GM19238 (cell line): ENCODE data around the gene CEP290.
"Not testable (repeated sequence)": the region's sequence is repeated elsewhere in the genome, so short reads cannot be mapped to it uniquely, and the experiment has no call there.

Experiments used
- DNase-seq: peaks from one replicate; pipeline ENCODE4 v3.0.0; 2011; ENCODE audit warnings: low spot score; ENCODE audit not compliant: insufficient read length

CEP290 gene

DNA sequence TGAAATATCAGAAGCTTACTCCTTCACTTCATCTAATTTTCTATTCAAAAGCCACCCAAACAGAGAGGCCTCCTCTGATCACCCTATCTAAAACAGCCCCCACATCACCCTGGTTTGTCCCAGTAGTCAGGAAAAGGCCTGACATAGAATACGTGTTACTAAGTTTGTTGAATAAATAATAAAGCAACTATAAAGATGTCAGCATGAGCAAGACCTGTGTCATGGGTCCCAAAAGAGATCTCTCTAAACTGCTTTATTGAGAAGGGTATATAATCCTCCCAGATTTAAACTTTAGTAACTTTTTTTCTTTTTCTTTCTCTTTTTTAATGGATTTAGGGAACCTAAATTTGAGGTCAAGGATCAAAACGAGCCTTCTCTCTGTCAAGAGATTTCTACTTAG is 85.3 kb downstream of the CEP290 start:
- DNase-seq: no peak

DNA sequence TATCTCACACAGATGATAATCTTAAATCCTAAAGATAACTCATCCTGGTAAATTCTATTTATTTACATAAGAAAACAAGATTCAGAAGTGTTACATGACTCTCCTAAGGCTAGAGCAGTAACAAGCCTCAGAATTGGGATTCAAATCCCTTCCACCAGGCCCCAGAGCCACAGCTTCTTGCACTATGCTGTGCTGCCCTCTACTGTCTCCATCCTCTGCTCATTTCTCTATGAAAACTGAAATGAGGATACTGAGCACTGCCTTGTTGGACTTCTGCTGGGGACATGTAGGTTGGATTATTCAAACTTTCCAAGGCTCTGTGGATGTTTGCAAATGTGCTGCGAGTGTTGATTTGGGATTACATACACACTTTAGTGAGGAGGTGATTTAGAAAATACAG is 89.2 kb downstream of the CEP290 start:
- DNase-seq: no peak

DNA sequence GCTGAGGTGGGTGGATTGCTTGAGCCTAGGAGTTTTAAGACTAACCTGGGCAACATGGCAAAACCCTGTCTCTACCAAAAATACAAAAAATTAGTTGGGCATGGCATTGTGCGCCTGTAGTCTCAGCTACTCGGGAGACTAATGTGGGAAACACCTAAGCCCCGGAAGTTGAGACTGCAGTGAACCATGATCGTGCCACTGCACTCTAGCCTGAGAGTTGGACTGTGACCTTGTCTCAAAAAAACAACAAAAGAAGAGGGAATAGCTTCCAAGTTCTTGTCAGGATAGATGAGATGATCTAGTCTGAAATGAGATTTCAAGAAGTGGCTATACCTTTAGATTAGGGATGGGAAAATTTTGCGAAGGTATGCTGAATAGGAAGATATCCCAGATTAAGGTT is 97.9 kb downstream of the CEP290 start:
- DNase-seq: no peak

DNA sequence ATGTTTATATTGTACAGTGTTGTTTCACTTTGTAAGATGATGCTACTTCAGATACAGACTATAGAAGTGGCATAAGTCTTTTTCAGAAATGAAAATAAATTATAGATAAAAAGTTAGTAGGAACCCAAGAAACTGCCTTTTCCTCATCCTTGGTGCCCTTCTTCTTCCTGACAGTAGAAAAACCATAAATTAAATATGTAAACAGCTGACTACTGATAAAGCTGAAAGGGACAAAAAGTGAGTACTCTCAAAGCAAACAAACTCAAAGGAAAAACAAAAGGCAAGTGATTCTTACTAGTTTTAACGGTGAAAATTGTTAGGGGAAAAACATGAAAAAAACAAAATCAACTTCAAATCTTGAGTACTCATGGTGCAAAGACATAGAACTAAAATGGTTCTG is 104.1 kb downstream of the CEP290 start:
- no peak for DNase-seq

DNA sequence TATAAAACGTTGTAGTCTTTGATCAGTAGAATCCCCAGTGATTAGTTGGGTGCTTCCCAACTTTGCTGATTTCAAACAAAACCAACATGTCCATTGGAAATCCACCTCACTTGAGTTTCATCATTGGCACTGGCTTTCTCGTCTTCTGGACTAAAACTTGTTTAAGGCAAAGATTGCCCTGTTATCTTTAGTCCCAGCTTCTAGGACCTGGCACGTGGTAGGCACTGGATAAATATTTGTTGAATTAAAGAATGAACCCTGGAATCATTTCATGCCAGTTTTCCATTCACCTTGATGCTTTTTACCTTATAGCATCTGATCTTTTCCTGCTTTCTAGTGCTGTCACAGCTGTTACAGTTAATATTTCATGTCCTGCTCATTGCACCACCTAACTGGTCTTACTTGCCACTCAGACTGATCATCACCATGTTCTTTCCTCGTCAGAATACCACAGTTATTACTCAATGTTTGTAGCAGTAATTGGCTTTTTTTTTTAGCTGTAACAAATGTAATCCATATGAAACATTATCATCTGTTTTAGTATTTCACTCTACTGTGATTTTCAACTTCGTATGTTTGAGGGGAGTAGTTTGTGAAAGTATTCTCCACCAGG is 105.4 kb downstream of the CEP290 start:
- DNase-seq: no peak

DNA sequence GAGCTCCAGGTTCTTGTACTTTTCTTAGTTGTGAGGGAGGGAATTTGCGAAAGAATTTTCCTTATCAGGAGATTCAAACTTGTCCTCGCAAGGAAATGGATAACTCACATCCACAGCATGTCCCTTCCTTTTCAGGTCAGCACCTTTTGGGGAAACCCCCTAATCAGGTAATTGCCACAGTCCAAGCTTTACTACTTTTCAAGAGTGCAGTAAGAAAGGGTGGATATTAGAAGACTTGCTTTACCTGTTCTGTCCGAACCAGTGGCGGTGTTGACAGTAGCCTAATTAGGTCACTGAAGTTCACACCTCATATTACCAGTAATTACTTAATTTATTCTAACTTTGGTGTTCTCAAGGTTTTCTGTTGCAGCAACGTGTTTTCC is 106.0 kb downstream of the CEP290 start:
- DNase-seq: no peak

DNA sequence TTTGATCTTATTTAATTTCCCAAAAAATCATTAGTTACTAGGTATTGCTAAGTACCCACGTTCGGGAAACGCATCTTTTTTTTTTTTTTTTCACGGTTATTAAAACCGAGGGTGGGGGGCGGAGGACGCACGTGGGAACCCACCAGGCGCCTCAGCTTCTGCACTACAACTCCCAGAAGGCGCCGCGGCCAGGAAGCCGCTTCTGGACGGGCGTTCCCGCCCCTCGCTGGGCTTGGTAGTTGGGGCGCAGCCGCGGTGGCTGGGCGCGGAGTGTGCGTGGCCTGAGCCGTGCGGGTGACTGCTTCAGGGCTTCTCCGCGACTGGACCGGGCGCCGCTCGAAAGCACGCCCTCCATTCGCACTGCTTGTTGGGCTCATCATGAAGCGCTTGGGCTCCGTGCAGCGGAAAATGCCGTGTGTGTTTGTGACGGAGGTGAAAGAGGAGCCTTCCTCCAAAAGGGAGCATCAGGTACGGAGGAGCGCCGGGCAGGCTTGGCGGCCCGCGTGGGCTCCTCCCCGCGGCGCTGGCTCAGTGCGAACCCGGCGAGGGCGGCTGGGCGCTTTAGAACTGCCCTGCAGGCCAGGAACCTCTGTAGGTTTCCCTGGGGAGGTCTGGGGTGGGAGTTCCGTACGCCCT is 106.5 kb downstream of the CEP290 start:
- DNase-seq: peak; percentile 74

DNA sequence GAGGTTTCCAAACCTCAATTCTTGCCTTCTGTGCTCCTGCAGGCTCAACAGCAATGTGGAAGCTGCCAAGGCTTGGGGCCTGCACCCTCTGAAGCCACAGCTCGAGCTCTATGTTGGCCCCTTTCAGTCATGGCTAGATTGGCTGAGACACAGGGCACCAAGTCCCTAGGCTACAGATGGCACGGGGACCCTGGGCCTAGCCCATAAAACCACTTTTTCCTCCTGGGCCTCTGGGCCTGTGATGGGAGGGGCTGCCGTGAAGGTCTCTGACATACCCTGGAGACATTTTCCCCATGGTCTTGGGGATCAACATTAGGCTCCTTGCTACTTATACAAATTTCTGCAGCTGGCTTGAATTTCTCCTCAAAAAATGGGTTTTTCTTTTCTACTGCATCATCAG is 110.7 kb downstream of the CEP290 start:
- DNase-seq: not testable (repeated sequence)

DNA sequence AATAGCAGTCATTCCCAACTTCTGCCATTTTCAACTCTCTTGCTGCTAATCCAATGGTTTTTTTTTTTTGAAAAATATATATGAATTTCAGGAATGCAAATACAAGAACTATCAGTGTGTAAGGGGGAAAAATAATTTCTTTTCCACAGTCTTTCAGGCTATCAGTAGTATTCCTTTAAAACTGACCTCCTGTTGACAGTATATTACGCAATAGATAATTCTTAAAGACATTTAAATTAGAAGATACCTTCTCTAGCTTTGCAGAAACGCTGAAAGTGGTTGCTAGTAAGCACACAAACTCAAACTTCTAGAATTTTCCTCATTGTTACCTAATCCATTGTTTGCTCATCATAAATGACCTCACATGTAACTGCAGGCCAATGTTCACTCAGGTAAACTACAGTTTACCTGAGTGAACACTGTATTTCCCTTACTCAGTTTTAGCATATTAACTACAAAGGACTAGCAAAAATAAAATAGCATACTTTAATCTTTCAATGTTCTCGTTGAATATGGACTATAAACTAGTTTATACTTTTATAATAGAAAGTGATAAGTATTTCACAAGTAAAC is 112.7 kb downstream of the CEP290 start, which contains the start of gene C12orf50:
Gene C12orf50, minus strand, starts transcription at position 309 of the 573 bp plus-strand sequence. CDS start 2,439 bp downstream, outside the sequence.
- DNase-seq: no peak

DNA sequence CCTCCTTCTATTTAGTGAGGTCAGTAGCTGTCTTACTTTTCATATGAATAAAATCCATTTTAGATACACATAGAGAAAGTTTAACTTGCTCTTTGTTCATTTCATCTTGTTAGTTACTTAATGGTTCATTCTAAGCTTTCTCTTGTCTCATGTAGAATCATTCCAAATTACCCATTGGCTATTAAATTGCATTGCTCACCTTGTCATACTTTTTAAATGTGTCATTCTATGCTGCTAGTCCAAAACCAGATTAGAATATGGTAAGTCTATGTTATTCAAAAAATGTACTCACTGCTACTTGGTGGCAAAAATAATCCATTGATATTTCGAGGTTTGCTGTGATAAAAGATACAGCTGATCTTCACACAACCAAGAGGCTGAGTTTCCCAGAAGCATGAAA is 115.7 kb downstream of the CEP290 start:
- DNase-seq: no peak

DNA sequence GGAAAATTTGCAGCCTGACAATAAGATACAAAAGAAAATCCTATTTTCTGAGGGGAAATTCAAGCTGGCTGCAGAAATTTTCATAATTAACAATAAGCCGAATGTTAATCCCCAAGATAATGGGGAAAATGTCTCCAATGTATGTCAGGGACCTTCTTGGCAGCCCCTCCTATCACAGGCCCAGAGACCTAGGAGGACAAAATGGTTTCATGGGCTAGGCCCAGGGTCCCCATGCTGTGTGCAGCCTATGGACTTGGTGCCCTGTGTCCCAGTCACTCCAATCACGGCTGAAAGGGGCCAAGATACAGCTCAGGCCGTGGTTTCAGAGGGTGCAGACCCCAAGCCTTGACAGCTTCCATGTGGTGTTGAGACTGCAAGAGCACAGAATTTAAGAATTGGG is 123.9 kb downstream of the CEP290 start:
- no peak for DNase-seq

DNA sequence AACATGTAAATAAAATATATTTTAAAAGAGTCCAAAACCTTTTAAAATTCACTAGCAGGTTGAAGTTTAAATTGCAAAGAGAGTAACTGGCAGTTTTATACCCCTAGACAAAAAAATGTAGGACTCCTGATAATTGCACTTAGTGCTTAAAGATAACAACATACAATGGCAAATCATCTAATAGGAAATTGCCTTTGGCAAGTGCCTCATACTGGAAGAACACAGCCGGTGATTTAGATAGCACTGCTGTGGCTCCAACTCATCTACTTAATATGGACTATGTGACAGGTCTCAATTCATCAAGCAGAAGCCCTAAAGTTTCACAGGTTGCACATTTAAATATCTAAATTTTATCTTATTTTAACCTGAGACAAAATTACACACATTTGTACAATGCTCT is 126.1 kb downstream of the CEP290 start:
- DNase-seq: no peak

DNA sequence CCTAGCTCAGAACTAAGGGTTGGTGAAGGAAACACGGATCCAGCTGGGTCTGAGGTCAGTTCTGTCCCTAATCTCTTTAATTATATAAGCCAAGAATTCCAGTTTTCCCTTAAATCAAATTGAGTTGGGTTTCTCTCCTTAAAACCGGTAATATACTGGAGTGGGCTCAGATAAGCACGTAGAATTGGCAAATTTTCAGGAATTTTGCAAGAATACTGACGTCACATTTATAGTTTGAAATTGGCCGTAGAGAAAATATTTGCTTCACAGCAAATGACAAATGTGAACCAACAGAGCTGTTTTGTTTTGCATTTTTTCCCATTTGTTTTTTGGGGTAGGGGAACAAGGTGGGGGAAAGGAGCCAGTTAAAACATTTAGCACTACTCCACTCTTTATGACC is 130.1 kb downstream of the CEP290 start:
- no peak for DNase-seq

DNA sequence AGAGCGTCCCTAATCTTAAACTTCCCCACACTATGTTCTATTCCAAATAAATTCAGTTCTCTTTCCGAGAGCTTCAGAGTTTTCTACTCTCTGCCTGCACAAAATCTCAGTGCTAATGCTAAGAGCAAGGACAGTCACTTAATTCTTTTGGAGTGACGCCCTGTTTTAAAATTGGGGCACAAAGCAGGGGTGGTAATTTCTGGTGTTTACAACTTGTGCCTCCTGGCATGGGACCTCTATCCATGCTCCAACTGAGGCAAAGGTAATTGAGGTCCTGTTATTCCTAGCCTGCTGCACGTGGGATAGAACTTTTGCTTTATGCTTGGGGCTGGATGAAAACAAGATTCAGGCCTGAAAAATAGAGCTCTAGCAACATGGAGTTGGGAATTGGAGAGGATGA is 135.5 kb downstream of the CEP290 start:
- DNase-seq: no peak

DNA sequence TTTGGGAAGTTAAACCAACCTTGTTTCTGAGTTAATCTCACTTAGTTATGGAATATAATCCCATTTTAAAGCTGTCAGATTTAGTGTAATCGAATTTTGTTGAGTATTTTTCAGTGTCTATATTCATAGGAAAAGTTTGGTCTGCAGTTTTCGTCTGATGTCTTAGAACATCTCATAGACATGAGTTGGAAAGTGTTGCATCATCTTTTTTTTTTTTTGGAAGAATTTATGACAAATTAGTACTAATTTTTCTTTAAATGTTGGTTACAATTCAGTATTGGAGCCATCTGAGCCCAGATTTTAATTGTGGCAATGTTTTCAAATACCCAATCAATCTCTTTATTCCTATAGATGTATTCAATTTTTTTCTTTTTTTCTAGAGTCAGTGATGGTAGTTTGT is 140.6 kb downstream of the CEP290 start:
- no peak for DNase-seq
